Measurements from ENCODE around the gene TIGD3. TPM values are rescaled to one million over a fixed set of nuclear protein-coding genes. Genes with fewer than 3 reads are reported as not detected.

Gene TIGD3
- total and polyA plus RNA-seq, 2 of the 8 experiments (the other 6 are each of a cell fraction or from before 2014, with no cell fraction given): 1.1 to 1.3 TPM

GRCh38 chr11:65401073-65401802, 46.7 kb downstream of the TIGD3 start:
- Histone ChIP-seq H2AFZ (ENCODE audit: low read length) (no peak overlapping the region), H3K4me3 (ENCODE audit: extremely low read depth in 1 of 4, insufficient read depth in 2 of 4, low read depth in 3 of 4, low read length in 4 of 4) (no peak overlapping the region), H2BK15ac (ENCODE audit: low read length) (no peak overlapping the region), H3K4ac (replicated peaks; ENCODE audit: insufficient read length, low read depth, low read length) (no peak overlapping the region), H2BK12ac (ENCODE audit: low read depth, low read length) (no peak overlapping the region), H3K36me3 (ENCODE audit: control insufficient read depth in 2 of 4, insufficient read depth in 4 of 4, low read length in 3 of 4) (peaks cover 0 to 7% (median 0%) of the 10 kb centered on the region in 4 experiments; a peak in 4 of 8 replicates), H3K4me1 (replicated peaks in 1 of 4; ENCODE audit: control insufficient read depth in 3 of 4, insufficient read depth in 4 of 4, low read length in 3 of 4) (no peaks in the 10 kb centered on the region; a peak in 1 of 7 replicates), H3K9me3 (ENCODE audit: insufficient read depth in 2 of 2, low read depth in 1 of 2, low read length in 1 of 2) (no peaks in the 10 kb centered on the region), H4K91ac (replicated peaks; ENCODE audit: insufficient read length, low read length) (no peak overlapping the region), H3K14ac (ENCODE audit: insufficient read length) (no peak overlapping the region), H3K23me2 (ENCODE audit: low read depth, low read length) (no peaks in the 10 kb centered on the region), H3K56ac (replicated peaks; ENCODE audit: insufficient read length, low read depth, low read length) (no peak overlapping the region), H4K5ac (ENCODE audit: insufficient read length, low read depth, low read length) (no peak overlapping the region), H3K27ac (ENCODE audit: low read depth, low read length) (no peak overlapping the region; the same call in 1 of the 2 replicates), H3K27me3 (replicated peaks in 1 of 4; ENCODE audit: control insufficient read depth in 3 of 4, extremely low read depth in 1 of 4, insufficient read depth in 3 of 4, low read length in 3 of 4) (no peaks in the 10 kb centered on the region), H2BK20ac (ENCODE audit: low read length) (no peak overlapping the region), H3K18ac (ENCODE audit: extremely low read depth, low read length) (no peak overlapping the region), H3K79me1 (ENCODE audit: low read depth, low read length) (0 out of 2 replicates have a peak, but pooled peaks cover 2% of the 10 kb centered on the region), H3K9ac (replicated peaks in 1 of 4; ENCODE audit: extremely low read depth in 1 of 4, low read depth in 3 of 4, low read length in 3 of 4) (no peak overlapping the region), H4K8ac (ENCODE audit: extremely low read depth, insufficient read depth, low read length) (no peak overlapping the region), H2BK120ac (replicated peaks; ENCODE audit: low read depth, low read length) (no peak overlapping the region), H3K4me2 (ENCODE audit: insufficient read depth in 1 of 2, low read depth in 2 of 2, low read length in 2 of 2) (no peak overlapping the region), H3K79me2 (ENCODE audit: control insufficient read depth in 1 of 2, insufficient read depth in 2 of 2, low read length in 2 of 2) (no peaks in the 10 kb centered on the region), H2BK5ac (ENCODE audit: low read depth, low read length) (no peak overlapping the region), H3K23ac (ENCODE audit: insufficient read length) (no peak overlapping the region), H2AK5ac (ENCODE audit: low read depth, low read length) (no peak overlapping the region), H4K20me1 (replicated peaks in 1 of 2; ENCODE audit: control insufficient read depth in 1 of 2, insufficient read depth in 2 of 2, low read length in 2 of 2) (peaks cover 0 to 6% of the 10 kb centered on the region in 2 experiments)
- ChIA-PET CTCF (ENCODE audit: partially characterized antibody) (interaction anchor here (0.6 to 7.8 kb wide), 10 partner anchors 10 to 140 kb away, joined by 3 to 69 read pairs (median 3); partner anchors contain the start of gene FRMD8), POLR2A (ENCODE audit: partially characterized antibody) (interaction anchor here (1.2 to 5.4 kb wide), 7 partner anchors 10 to 116 kb away, joined by 3 to 23 read pairs (median 11); partner anchors contain the start of gene MALAT1)
- DNase-seq (ENCODE audit: low read depth in 1 of 2, low spot score in 2 of 2) (no peak), FAIRE-seq (no peak)
- TF ChIP-seq ATF3 (IDR thresholded peaks at IDR 0.05; ENCODE audit: insufficient read depth, low read depth, low read length): no peak
- no peak for TF ChIP-seq ATF2 (IDR thresholded peaks at IDR 0.05; ENCODE audit: low read length)
- 82% methylated on average over 8 of the region's 16 CpGs; no CpG with 5 or more reads in 1 of the 2 experiments for WGBS, 2 experiments (ENCODE audit: extremely low coverage in 1 of 2, insufficient coverage in 1 of 2, insufficient read length in 1 of 2, insufficient replicate concordance in 2 of 2, low coverage in 1 of 2, low lambda C conversion rate in 2 of 2, missing lambda C conversion rate in 1 of 2)

All from H1 (cell line).